Astrocyte of the spinal cord (primary cell): ENCODE measurements around the gene HPRT1.

Source experiments
- DNase-seq: peaks from one replicate; pipeline ENCODE4 v3.0.0; 2011; ENCODE audit warnings: low read depth, low spot score
- H3K4me3 ChIP-seq: 2 replicates; pipeline ENCODE4 v1.5.1; 2011; ENCODE audit warnings: low read depth, mild to moderate bottlenecking, low read length, moderate library complexity
- in situ Hi-C: cut with HindIII; loops from 2 replicates; pipeline ENCODE4 v1.10.0; 2017; ENCODE audit warnings: low sequenced_read_pairs
- TF ChIP-seq, protein P1 (sequence below): IDR thresholded peaks from 2 replicates; pipeline ENCODE4 v1.5.1; 2012; ENCODE audit warnings: low read depth, mild to moderate bottlenecking, low read length, inconsistent platforms

The HPRT1 gene

GRCh38 chrX:134524181-134524580 is 64.2 kb downstream of the HPRT1 start:
- in situ Hi-C loops = no loop called here
- H3K4me3 ChIP-seq = no peak overlapping the region
- TF ChIP-seq, protein P1, sequence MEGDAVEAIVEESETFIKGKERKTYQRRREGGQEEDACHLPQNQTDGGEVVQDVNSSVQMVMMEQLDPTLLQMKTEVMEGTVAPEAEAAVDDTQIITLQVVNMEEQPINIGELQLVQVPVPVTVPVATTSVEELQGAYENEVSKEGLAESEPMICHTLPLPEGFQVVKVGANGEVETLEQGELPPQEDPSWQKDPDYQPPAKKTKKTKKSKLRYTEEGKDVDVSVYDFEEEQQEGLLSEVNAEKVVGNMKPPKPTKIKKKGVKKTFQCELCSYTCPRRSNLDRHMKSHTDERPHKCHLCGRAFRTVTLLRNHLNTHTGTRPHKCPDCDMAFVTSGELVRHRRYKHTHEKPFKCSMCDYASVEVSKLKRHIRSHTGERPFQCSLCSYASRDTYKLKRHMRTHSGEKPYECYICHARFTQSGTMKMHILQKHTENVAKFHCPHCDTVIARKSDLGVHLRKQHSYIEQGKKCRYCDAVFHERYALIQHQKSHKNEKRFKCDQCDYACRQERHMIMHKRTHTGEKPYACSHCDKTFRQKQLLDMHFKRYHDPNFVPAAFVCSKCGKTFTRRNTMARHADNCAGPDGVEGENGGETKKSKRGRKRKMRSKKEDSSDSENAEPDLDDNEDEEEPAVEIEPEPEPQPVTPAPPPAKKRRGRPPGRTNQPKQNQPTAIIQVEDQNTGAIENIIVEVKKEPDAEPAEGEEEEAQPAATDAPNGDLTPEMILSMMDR = no peak
- no peak for DNase-seq

GRCh38 chrX:134525086-134525792 is 65.3 kb downstream of the HPRT1 start:
- DNase-seq = peak; percentile 22
- in situ Hi-C loops = no loop called here
- no peak overlapping the region for H3K4me3 ChIP-seq
- TF ChIP-seq, protein P1 = no peak

GRCh38 chrX:134526399-134526798 is 66.4 kb downstream of the HPRT1 start:
- TF ChIP-seq, protein P1 = no peak
- peak; percentile 9 for DNase-seq
- in situ Hi-C loops = no loop called here

GRCh38 chrX:134528960-134529359 is 69.0 kb downstream of the HPRT1 start:
- peak; percentile 13 for DNase-seq
- TF ChIP-seq, protein P1 = no peak
- H3K4me3 ChIP-seq = no peak overlapping the region
- in situ Hi-C loops = no loop called here

More at GRCh38 chrX:134526399-134526798, 66.4 kb downstream of the HPRT1 start:
- H3K4me3 ChIP-seq = no peak overlapping the region

- H3K4me3 ChIP-seq = no peak overlapping the region
- no peak for DNase-seq
- TF ChIP-seq, protein P1 = no peak
- in situ Hi-C loops = no loop called here
Measured at GRCh38 chrX:134529481-134529880, 69.5 kb downstream of the HPRT1 start.

GRCh38 chrX:134530845-134531244 is 70.9 kb downstream of the HPRT1 start:
- DNase-seq = no peak
- in situ Hi-C loops = no loop called here
- H3K4me3 ChIP-seq = no peak overlapping the region
- TF ChIP-seq, protein P1 = no peak

DNA sequence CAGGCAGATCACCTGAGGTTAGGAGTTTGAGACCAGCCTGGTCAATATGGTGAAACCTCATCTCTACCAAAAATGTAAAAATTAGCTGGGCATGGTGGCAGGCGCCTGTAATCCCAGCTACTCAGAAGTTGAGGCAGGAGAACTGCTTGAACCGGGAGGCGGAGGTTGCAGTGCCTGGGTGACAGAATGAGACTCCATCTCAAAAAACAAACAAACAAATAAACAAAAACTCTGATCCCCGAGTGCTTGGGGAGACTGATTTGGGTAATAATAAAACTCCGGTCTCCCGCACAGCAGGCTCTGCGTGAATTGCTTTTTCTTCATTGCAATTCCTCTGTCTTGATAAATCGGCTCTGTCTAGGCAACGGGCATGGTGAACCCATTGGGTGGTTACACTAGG is 73.4 kb downstream of the HPRT1 start:
- no peak overlapping the region for H3K4me3 ChIP-seq
- in situ Hi-C loops = no loop called here
- TF ChIP-seq, protein P1 = no peak
- no peak for DNase-seq
